Trophoblast cell (in vitro differentiated cells and primary cell): ENCODE data around the gene INSIG1.
A peak's percentile ranks its signal among the peaks of the same experiment; 100 is the strongest.

Source experiments
- DNase-seq, 2 donors: peaks; one replicate each; pipeline ENCODE4 v3.0.0-alpha.2; 2016
- H2AFZ ChIP-seq: 2 replicates; pipeline ENCODE4 v1.6.1; 2013; ENCODE audit warnings: low read length, moderate library complexity, mild to moderate bottlenecking; ENCODE audit not compliant: insufficient read depth, poor library complexity
- H2AK5ac ChIP-seq: 2 replicates; pipeline ENCODE4 v1.6.1; 2013; ENCODE audit warnings: mild to moderate bottlenecking, low read length
- H2BK120ac ChIP-seq: 2 replicates; pipeline ENCODE4 v1.6.1; 2013; ENCODE audit warnings: low read length, mild to moderate bottlenecking, moderate library complexity; ENCODE audit not compliant: insufficient read depth, poor library complexity
- H2BK12ac ChIP-seq: 2 replicates; pipeline ENCODE4 v1.6.1; 2013; ENCODE audit warnings: mild to moderate bottlenecking, low read length, moderate library complexity
- H2BK5ac ChIP-seq: 2 replicates; pipeline ENCODE4 v1.6.1; 2013; ENCODE audit warnings: low read length, low read depth, moderate library complexity, mild to moderate bottlenecking; ENCODE audit not compliant: poor library complexity
- H3K14ac ChIP-seq: 2 replicates; pipeline ENCODE4 v1.6.1; 2013; ENCODE audit warnings: mild to moderate bottlenecking, low read length
- H3K18ac ChIP-seq: 2 replicates; pipeline ENCODE4 v1.6.1; 2013; ENCODE audit warnings: mild to moderate bottlenecking, low read length
- H3K23ac ChIP-seq: 2 replicates; pipeline ENCODE4 v1.6.1; 2013; ENCODE audit warnings: low read length
- H3K27ac ChIP-seq: 2 replicates; pipeline ENCODE4 v1.5.1; 2013; ENCODE audit warnings: low read depth, mild to moderate bottlenecking, inconsistent platforms, low read length, moderate library complexity
- H3K27me3 ChIP-seq: 2 replicates; pipeline ENCODE4 v1.6.1; 2013; ENCODE audit warnings: inconsistent platforms, mild to moderate bottlenecking, low read length, moderate library complexity; ENCODE audit not compliant: insufficient read depth
- H3K36me3 ChIP-seq, 2 experiments: 1 replicate in 1 of 2; 2 replicates in 1 of 2; pipeline ENCODE4 v1.6.1; 2013; ENCODE audit warnings: low read length in 2 of 2, mild to moderate bottlenecking in 2 of 2, moderate library complexity in 1 of 2; ENCODE audit not compliant: insufficient read depth in 2 of 2, control insufficient read depth in 1 of 2
- H3K4ac ChIP-seq: 2 replicates; pipeline ENCODE4 v1.6.1; 2013; ENCODE audit warnings: low read depth, mild to moderate bottlenecking, low read length, moderate library complexity
- H3K4me1 ChIP-seq, 2 experiments: 1 replicate in 1 of 2; 2 replicates in 1 of 2; pipeline ENCODE4 v1.6.1; 2013; ENCODE audit warnings: low read length in 2 of 2, mild to moderate bottlenecking in 2 of 2, moderate library complexity in 1 of 2; ENCODE audit not compliant: insufficient read depth in 2 of 2, control insufficient read depth in 1 of 2
- H3K4me2 ChIP-seq: 2 replicates; pipeline ENCODE4 v1.6.1; 2013; ENCODE audit warnings: inconsistent platforms, mild to moderate bottlenecking, low read length, moderate library complexity
- H3K4me3 ChIP-seq: 2 replicates; pipeline ENCODE4 v1.5.1; 2013; ENCODE audit warnings: mild to moderate bottlenecking, low read depth, low read length, inconsistent platforms
- H3K79me1 ChIP-seq: one replicate; pipeline ENCODE4 v1.6.1; 2013; ENCODE audit warnings: low read length
- H3K79me2 ChIP-seq: 2 replicates; pipeline ENCODE4 v1.6.1; 2013; ENCODE audit warnings: low read length, mild to moderate bottlenecking; ENCODE audit not compliant: control insufficient read depth, insufficient read depth, poor library complexity
- H3K9ac ChIP-seq: 2 replicates; pipeline ENCODE4 v1.6.1; 2013; ENCODE audit warnings: mild to moderate bottlenecking, low read length
- H3K9me3 ChIP-seq: 2 replicates; pipeline ENCODE4 v1.6.1; 2013; ENCODE audit warnings: low read depth, mild to moderate bottlenecking, control low read depth, inconsistent platforms, low read length; ENCODE audit not compliant: insufficient read depth
- H4K12ac ChIP-seq: 2 replicates; pipeline ENCODE4 v1.6.1; 2013; ENCODE audit warnings: low read depth, mild to moderate bottlenecking, low read length, moderate library complexity
- H4K8ac ChIP-seq: 2 replicates; pipeline ENCODE4 v1.6.1; 2013; ENCODE audit warnings: low read depth, mild to moderate bottlenecking, low read length, moderate library complexity
- H4K91ac ChIP-seq: one replicate; pipeline ENCODE4 v1.6.1; 2013; ENCODE audit warnings: low read depth, mild to moderate bottlenecking, low read length, moderate library complexity
- WGBS: extraction: QIAGEN DNeasy Blood & Tissue Kit; methylation state at CpG from one replicate; pipeline ENCODE4 v1.1.7; 2013; ENCODE audit warnings: missing lambda C conversion rate; ENCODE audit not compliant: insufficient read length, insufficient coverage; ENCODE audit errors: extremely low coverage; 5-methylcytosine and 5-hydroxymethylcytosine counted together

Gene INSIG1

GRCh38 chr7:155289949-155290501 is 7.7 kb upstream of the INSIG1 start:
- H3K4me1 ChIP-seq = no peaks in the 10 kb centered on the region
- DNase-seq = no peak
- no peak overlapping the region for H2BK5ac ChIP-seq
- H3K18ac ChIP-seq = no peak overlapping the region
- no peak overlapping the region for H3K4ac ChIP-seq
- H3K9me3 ChIP-seq = peaks cover 3% of the 10 kb centered on the region
- no peaks in the 10 kb centered on the region for H3K27me3 ChIP-seq
- peak overlapping the region; percentile 22 for H2AK5ac ChIP-seq
- H3K9ac ChIP-seq = no peak overlapping the region
- no peaks in the 10 kb centered on the region for H3K79me1 ChIP-seq
- H3K14ac ChIP-seq = no peak overlapping the region
- peak overlapping the region; percentile 17 for H4K91ac ChIP-seq
- no peak overlapping the region for H2BK120ac ChIP-seq
- no peak overlapping the region for H2AFZ ChIP-seq
- H3K36me3 ChIP-seq = no peaks in the 10 kb centered on the region
- H3K79me2 ChIP-seq = no peaks in the 10 kb centered on the region
- H2BK12ac ChIP-seq = no peak overlapping the region
- no peak overlapping the region for H3K4me2 ChIP-seq
- H4K8ac ChIP-seq = no peak overlapping the region
- H3K23ac ChIP-seq = no peak overlapping the region
- no peak overlapping the region for H3K4me3 ChIP-seq
- no peak overlapping the region for H4K12ac ChIP-seq
- no peak overlapping the region for H3K27ac ChIP-seq
- no CpG with 5 or more reads among the region's 11 CpGs for whole genome bisulfite sequencing

DNA sequence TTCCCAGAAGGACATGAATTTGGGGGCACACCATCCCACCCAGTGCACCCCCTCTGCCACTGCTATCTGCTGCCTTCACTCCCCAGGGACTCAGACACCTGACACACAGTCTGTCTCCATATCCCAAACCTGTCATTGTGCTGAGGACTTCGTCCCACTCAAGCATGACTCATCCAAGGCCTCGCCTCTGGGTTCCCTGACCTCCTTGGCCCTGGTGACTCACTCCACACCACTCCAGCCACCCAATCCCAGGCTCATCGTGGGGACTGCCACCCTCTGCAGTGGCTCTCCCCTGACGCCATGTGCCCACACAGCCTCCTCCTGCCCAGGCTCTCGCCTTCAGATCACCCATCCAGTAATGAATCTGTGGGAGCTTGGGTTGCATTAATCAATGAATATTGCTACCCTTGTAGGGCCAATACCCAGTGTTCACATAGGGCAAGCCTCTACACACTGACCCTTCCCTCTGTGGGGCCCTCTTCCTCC is 6.6 kb upstream of the INSIG1 start:
- Histone ChIP-seq H3K79me2 (no peaks in the 10 kb centered on the region), H2AFZ (no peak overlapping the region), H3K4me3 (no peak overlapping the region), H3K4me2 (no peak overlapping the region), H2BK5ac (no peak overlapping the region), H4K12ac (no peak overlapping the region), H4K8ac (no peak overlapping the region), H2BK12ac (no peak overlapping the region), H3K23ac (no peak overlapping the region), H3K4me1 (no peaks in the 10 kb centered on the region), H3K4ac (no peak overlapping the region), H3K27ac (no peak overlapping the region), H2BK120ac (no peak overlapping the region), H3K79me1 (no peaks in the 10 kb centered on the region), H4K91ac (no peak overlapping the region), H3K9me3 (peaks cover 3% of the 10 kb centered on the region), H3K27me3 (no peaks in the 10 kb centered on the region), H3K14ac (no peak overlapping the region), H3K36me3 (no peaks in the 10 kb centered on the region), H3K9ac (no peak overlapping the region), H3K18ac (no peak overlapping the region), H2AK5ac (no peak overlapping the region)
- no CpG with 5 or more reads among the region's 5 CpGs for WGBS
- DNase-seq = peak; percentile 66 to 76

DNA sequence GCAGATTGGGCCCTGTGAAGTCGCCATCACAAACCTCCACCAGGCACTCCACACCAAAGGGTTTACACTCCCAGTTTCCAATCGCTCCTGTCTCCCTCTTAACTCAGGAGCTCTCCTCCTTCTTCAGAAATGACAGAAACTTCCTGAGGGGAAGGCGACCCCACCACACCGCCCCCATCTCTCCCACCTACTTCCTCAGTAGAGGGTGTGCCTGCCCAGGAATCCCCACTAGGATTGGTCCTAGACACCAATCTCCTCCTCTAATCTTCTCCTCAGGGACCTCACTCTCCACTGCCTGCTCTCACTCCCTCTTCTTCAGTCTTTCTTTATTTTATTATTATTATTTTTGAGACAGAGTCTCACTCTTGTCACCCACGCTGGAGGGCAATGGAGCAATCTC is 5.9 kb upstream of the INSIG1 start:
- no CpG with 5 or more reads among the region's 5 CpGs for WGBS
- no peak overlapping the region for H4K8ac ChIP-seq
- no peak overlapping the region for H4K12ac ChIP-seq
- no peak overlapping the region for H3K27ac ChIP-seq
- DNase-seq = no peak
- peaks cover 3% of the 10 kb centered on the region for H3K79me1 ChIP-seq
- H3K27me3 ChIP-seq = no peaks in the 10 kb centered on the region
- no peak overlapping the region for H3K4me3 ChIP-seq
- H3K4me1 ChIP-seq = peaks cover 6% of the 10 kb centered on the region in 2 experiments
- no peak overlapping the region for H2BK120ac ChIP-seq
- H2BK12ac ChIP-seq = no peak overlapping the region
- no peak overlapping the region for H3K14ac ChIP-seq
- H3K23ac ChIP-seq = no peak overlapping the region
- no peak overlapping the region for H4K91ac ChIP-seq
- H3K9me3 ChIP-seq = peaks cover 3% of the 10 kb centered on the region
- H3K79me2 ChIP-seq = no peaks in the 10 kb centered on the region
- H2AK5ac ChIP-seq = no peak overlapping the region
- H3K9ac ChIP-seq = no peak overlapping the region
- no peaks in the 10 kb centered on the region for H3K36me3 ChIP-seq
- no peak overlapping the region for H3K18ac ChIP-seq
- no peak overlapping the region for H3K4ac ChIP-seq
- no peak overlapping the region for H3K4me2 ChIP-seq
- H2BK5ac ChIP-seq = no peak overlapping the region
- H2AFZ ChIP-seq = no peak overlapping the region

GRCh38 chr7:155292680-155293226 is 4.9 kb upstream of the INSIG1 start:
- H2AK5ac ChIP-seq = no peak overlapping the region
- no peak overlapping the region for H3K27ac ChIP-seq
- H3K18ac ChIP-seq = no peak overlapping the region
- H3K9ac ChIP-seq = no peak overlapping the region
- H3K79me2 ChIP-seq = peaks cover 5% of the 10 kb centered on the region
- DNase-seq = no peak
- no peaks in the 10 kb centered on the region for H3K36me3 ChIP-seq
- peaks cover 8 to 9% of the 10 kb centered on the region in 2 experiments for H3K4me1 ChIP-seq
- H3K9me3 ChIP-seq = peaks cover 2% of the 10 kb centered on the region
- H4K91ac ChIP-seq = no peak overlapping the region
- H3K4ac ChIP-seq = no peak overlapping the region
- no peak overlapping the region for H2BK120ac ChIP-seq
- H2BK5ac ChIP-seq = no peak overlapping the region
- no peak overlapping the region for H3K4me2 ChIP-seq
- no peak overlapping the region for H3K4me3 ChIP-seq
- H4K8ac ChIP-seq = no peak overlapping the region
- no peaks in the 10 kb centered on the region for H3K27me3 ChIP-seq
- H3K79me1 ChIP-seq = peaks cover 10% of the 10 kb centered on the region
- H2AFZ ChIP-seq = no peak overlapping the region
- H4K12ac ChIP-seq = no peak overlapping the region
- no peak overlapping the region for H2BK12ac ChIP-seq
- no peak overlapping the region for H3K23ac ChIP-seq
- whole genome bisulfite sequencing = no CpG with 5 or more reads among the region's 7 CpGs
- H3K14ac ChIP-seq = no peak overlapping the region
